Activated CD4-positive, alpha-beta memory T cell treated with anti-CD3 and anti-CD28 coated beads for 36 hours (primary cell): ENCODE data around the gene BID. TPM values are rescaled to one million over a fixed set of nuclear protein-coding genes. Genes with fewer than 3 reads are reported as not detected.
A peak's percentile ranks its signal among the peaks of the same experiment; 100 is the strongest.

Source experiments
- CTCF ChIA-PET: fragments of 350-600 bp; sonication (Branson Sonifier 250); formaldehyde crosslinking; loops from one replicate; lab custom pipeline; 2021; ENCODE audit warnings: antibody characterized with exemption, inconsistent platforms; lab: Charles Lee
- POLR2A ChIA-PET: fragments of 350-600 bp; sonication (Branson Sonifier 250); formaldehyde crosslinking; loops from one replicate; lab custom pipeline; 2021; ENCODE audit warnings: antibody characterized with exemption; lab: Charles Lee
- DNase-seq: peaks from one replicate; pipeline ENCODE4 v3.0.0-alpha.2; 2020
- H3K27ac Mint-ChIP-seq: one replicate; pipeline ENCODE4 v1.8.0; 2021; ENCODE audit warnings: mixed read lengths
- H3K27me3 Mint-ChIP-seq: one replicate; pipeline ENCODE4 v1.8.0; 2021; ENCODE audit warnings: mixed read lengths
- H3K36me3 Mint-ChIP-seq: one replicate; pipeline ENCODE4 v1.8.0; 2021; ENCODE audit warnings: mixed read lengths
- H3K4me1 Mint-ChIP-seq: one replicate; pipeline ENCODE4 v1.8.0; 2021; ENCODE audit warnings: low read depth, mixed read lengths
- H3K4me3 Mint-ChIP-seq: one replicate; pipeline ENCODE4 v1.8.0; 2021; ENCODE audit warnings: mild to moderate bottlenecking, mixed read lengths
- H3K9me3 Mint-ChIP-seq: one replicate; pipeline ENCODE4 v1.8.0; 2021; ENCODE audit warnings: mixed read lengths
- intact Hi-C: fragments of 100-400 bp; cut with micrococcal nuclease; formaldehyde crosslinking; loops from one replicate; pipeline ENCODE4 v1.15.1; 2023
- total RNA-seq, 2 experiments: library from RNA; stranded (reverse); gene quantifications; one replicate each; pipeline ENCODE4 v1.2.3, GENCODE V29; 2021

Gene BID
- total RNA-seq, 2 experiments from 2014 or later = 22.3 to 24.7 TPM

DNA sequence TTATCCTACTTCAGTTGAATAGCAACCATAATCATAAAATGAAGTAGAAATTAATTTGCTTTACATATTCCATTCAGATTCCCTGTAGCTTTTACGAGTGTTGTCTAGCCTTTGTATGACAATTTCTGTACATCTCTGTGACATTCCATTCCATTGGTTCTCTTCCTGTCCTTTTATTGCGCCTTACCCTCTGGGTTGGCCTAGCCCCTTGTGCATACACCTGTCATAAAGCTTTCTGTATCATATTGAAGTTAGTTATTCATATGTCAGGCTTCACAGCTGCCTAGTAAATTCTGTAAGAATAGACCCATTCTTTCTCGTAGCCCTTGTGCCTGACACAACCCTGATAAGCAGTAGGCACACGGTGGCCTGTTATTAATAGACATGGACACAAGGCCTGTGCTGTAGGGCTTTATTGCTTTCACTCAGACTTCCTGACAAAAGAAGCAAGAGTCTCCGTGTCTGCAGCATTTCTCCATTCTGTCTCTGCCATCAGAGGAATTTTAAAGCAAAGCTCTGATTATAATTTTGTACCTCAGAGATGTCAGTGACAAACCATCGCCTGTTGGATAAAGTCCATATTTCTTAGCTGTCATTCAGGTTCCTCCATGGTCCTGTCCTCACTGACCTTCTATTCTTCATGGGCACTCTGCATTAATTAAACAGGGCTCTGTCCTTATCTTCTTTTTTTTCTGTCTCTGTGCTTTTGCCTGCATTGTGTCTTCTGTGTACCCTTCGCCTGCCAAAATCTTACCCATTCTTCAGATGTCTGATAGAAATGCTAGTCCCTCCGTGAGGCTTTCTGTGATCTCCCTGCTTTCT is 49.4 kb downstream of the BID start:
- Mint-ChIP-seq H3K27ac (no peak overlapping the region), H3K27me3 (no peaks in the 10 kb centered on the region), H3K4me1 (peaks cover 9% of the 10 kb centered on the region), H3K9me3 (no peaks in the 10 kb centered on the region), H3K4me3 (no peak overlapping the region), H3K36me3 (peaks cover 7% of the 10 kb centered on the region)
- ChIA-PET POLR2A (no interaction called here), CTCF (no interaction called here)
- DNase-seq = no peak
- intact Hi-C loops = no loop called here

DNA sequence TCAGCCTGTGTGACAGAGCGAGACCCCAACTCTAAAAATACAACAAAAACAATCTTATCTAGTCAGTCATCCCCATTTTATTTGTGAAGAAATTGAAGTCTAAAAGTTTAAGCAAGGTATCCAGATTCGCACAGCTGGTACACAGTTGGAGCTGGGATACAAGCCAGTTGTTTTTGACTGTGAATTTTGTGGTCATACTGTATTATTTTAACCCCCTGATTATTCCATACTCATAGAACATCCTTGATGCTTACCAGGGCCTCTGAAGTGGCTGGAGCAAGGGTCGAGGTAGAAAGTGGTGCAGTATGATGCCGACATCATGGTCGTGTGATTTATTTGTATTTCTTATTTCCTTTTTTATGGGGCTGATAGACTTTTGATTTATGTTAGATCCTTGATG is 50.0 kb downstream of the BID start:
- POLR2A ChIA-PET = no interaction called here
- CTCF ChIA-PET = interaction anchor here (0.9 kb wide), 1 partner anchor 11 kb away, joined by 4 read pairs; no protein-coding TSS in a partner anchor
- Mint-ChIP-seq H3K4me1 (peaks cover 9% of the 10 kb centered on the region), H3K4me3 (no peak overlapping the region), H3K9me3 (no peaks in the 10 kb centered on the region), H3K36me3 (peaks cover 7% of the 10 kb centered on the region), H3K27ac (no peak overlapping the region), H3K27me3 (no peaks in the 10 kb centered on the region)
- DNase-seq = no peak
- intact Hi-C loops = no loop called here

DNA sequence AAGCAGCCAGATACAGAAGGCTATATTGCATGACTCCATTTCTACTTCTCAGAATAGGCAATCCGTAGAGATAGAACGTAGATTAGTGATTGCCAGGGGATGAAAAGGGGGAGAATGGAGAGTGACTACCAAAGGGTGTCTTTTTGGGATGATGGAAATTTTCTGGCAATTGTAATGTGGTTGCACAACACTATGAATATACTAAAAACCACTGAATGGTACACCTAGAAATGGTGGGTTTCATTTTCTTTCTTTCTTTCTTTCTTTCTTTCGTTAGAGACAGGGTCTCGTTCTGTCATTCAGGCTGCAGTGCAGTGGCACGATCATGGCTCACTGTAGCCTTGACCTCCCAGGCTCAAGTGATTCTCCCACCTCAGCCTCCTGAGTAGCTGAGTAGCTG is 54.4 kb downstream of the BID start:
- intact Hi-C loops = no loop called here
- H3K27me3 Mint-ChIP-seq = no peaks in the 10 kb centered on the region
- ChIA-PET POLR2A (no interaction called here), CTCF (no interaction called here)
- H3K4me3 Mint-ChIP-seq = no peak overlapping the region
- no peaks in the 10 kb centered on the region for H3K36me3 Mint-ChIP-seq
- no peaks in the 10 kb centered on the region for H3K9me3 Mint-ChIP-seq
- no peak for DNase-seq
- H3K27ac Mint-ChIP-seq = no peak overlapping the region
- H3K4me1 Mint-ChIP-seq = no peaks in the 10 kb centered on the region

DNA sequence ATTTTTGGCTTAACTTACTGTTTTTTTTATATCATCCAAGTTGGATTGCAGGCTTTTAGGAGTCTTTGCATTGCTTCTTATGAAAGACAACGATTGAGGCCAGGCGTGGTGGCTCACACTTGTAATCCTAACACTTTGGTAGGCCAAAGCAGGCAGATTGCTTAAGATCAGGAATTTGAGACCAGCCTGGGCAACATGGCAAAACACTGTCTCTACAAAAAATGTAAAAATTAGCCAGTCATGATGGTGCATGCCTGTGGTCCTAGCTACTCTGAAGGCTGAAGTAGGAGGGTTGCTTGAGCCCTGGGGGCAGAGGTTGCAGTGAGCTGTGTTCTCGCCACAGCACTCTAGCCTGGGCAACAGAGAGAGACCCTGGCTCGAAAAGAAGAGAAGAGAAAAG is 56.6 kb downstream of the BID start:
- ChIA-PET CTCF (no interaction called here), POLR2A (no interaction called here)
- no peak overlapping the region for H3K27ac Mint-ChIP-seq
- no peak overlapping the region for H3K4me3 Mint-ChIP-seq
- no peaks in the 10 kb centered on the region for H3K36me3 Mint-ChIP-seq
- no peaks in the 10 kb centered on the region for H3K4me1 Mint-ChIP-seq
- no peaks in the 10 kb centered on the region for H3K9me3 Mint-ChIP-seq
- no peaks in the 10 kb centered on the region for H3K27me3 Mint-ChIP-seq
- intact Hi-C loops = no loop called here
- no peak for DNase-seq

DNA sequence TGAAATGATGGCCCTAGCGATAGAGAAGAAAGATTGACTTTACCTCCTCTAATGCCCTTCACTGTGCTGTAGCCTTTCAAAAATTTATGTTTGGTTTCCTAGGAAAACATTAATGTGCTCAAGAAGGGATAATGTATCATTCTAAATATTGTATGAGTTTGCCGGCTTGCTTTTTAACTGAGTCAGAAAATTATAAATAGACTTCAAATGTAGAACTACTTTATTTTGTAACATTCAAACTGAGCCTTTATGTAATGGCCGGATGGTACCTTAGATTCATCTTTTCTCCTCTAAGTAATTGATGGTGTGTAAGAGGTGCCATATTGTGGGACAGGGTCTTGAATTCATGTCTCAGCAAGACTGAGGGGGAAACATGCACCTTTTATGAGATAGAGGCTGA is 57.7 kb downstream of the BID start:
- no peak for DNase-seq
- H3K27me3 Mint-ChIP-seq = no peaks in the 10 kb centered on the region
- H3K9me3 Mint-ChIP-seq = no peaks in the 10 kb centered on the region
- H3K27ac Mint-ChIP-seq = no peak overlapping the region
- intact Hi-C loops = no loop called here
- H3K4me1 Mint-ChIP-seq = no peaks in the 10 kb centered on the region
- no peak overlapping the region for H3K4me3 Mint-ChIP-seq
- no peaks in the 10 kb centered on the region for H3K36me3 Mint-ChIP-seq
- ChIA-PET POLR2A (no interaction called here), CTCF (no interaction called here)

DNA sequence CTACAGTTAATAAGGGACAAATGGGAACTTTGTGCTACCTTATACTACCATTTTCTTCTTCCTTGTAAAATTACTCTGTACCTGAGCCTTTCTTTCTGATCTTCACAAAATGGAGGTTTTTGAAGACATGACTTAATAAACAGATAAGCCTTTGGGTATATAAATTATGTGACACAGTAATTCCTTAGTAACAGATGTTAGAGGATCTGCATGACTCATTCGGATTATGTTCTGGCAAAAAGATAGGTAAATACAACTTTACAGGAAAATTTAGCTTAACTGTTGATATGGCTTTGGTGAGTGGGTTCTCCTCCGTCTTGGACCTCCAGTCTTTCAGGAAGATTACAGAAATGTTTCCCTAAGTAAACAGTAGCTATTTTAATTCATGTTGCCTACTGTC is 61.8 kb downstream of the BID start:
- no peak for DNase-seq
- Mint-ChIP-seq H3K36me3 (no peaks in the 10 kb centered on the region), H3K4me1 (no peaks in the 10 kb centered on the region), H3K27ac (no peak overlapping the region), H3K4me3 (no peak overlapping the region), H3K27me3 (no peaks in the 10 kb centered on the region), H3K9me3 (no peaks in the 10 kb centered on the region)
- POLR2A ChIA-PET = no interaction called here
- intact Hi-C loops = no loop called here
- CTCF ChIA-PET = no interaction called here

DNA sequence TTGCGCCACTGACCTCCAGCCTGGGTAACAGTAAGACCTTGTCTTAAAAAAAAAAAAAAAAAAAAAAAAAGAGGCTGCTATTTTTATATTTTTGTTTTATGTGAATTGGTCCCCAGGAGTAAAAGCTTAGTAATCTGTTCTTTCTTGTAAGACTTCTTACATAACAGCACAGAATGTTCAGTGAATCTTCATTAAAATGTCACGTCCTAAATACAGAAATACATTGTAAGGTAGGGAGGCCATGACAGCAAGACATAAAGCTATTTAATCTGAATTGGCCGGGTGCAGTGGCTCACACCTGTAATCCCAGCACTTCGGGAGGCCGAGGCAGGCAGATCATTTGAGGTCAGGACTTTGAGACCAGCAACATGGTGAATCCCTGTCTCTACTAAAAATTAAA is 64.2 kb downstream of the BID start:
- no peak overlapping the region for H3K27ac Mint-ChIP-seq
- POLR2A ChIA-PET = interaction anchor here (0.6 kb wide), 1 partner anchor 162 kb away, joined by 3 read pairs; no protein-coding TSS in a partner anchor

DNA sequence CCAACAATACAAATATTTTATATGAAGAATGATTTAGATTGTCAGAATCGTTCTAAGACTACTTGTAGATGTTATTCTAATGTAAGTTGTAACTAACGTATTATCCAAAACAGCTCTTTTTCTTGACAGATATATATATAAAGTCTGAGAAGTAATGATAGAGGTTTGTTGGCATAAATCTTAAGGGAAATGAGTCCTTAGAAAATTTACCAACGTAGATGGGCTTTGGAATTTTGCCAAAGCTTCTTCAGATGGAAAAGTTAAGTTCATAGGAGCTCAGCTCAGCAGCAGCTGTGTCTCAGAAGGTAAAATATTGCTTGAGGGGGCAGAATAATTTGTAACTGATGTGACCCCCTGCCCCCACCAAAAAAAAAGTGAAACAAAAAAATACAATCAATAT is 66.7 kb downstream of the BID start:
- ChIA-PET CTCF (interaction anchor here (1.4 kb wide), 1 partner anchor 150 kb away, joined by 3 read pairs; no protein-coding TSS in a partner anchor), POLR2A (no interaction called here)
- H3K4me1 Mint-ChIP-seq = peaks cover 15% of the 10 kb centered on the region
- H3K36me3 Mint-ChIP-seq = peaks cover 10% of the 10 kb centered on the region
- no peak for DNase-seq
- intact Hi-C loops = loop anchor here (2.0 kb wide), 1 partner anchor 69 kb away; the partner anchor contains the start of gene BCL2L13
- no peak overlapping the region for H3K4me3 Mint-ChIP-seq
- no peaks in the 10 kb centered on the region for H3K9me3 Mint-ChIP-seq
- H3K27me3 Mint-ChIP-seq = no peaks in the 10 kb centered on the region
- H3K27ac Mint-ChIP-seq = no peak overlapping the region

More for the DNA sequence above, 64.2 kb downstream of the BID start:
- Mint-ChIP-seq H3K4me3 (no peak overlapping the region), H3K4me1 (peaks cover 15% of the 10 kb centered on the region), H3K36me3 (peaks cover 3% of the 10 kb centered on the region), H3K9me3 (no peaks in the 10 kb centered on the region), H3K27me3 (no peaks in the 10 kb centered on the region)
- intact Hi-C loops = no loop called here
- CTCF ChIA-PET = no interaction called here
- DNase-seq = no peak

DNA sequence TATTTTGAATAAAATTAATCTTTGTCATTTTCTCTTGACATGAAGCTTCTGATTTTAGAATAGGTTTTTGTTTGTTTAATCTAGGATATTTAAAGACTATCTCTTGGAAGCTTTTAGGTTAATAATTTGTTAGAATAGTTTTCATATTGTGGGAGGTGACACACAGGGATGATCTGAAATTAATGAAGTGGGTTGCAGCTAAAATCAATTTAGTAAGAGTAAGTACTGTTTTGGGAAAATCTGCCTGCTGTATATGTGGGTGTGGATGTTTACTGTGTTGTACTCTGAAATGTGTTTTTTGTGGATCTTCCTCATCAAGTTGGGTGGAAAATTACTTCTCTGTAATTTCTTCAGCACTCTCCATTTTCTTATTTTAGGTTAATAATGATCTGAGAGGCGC is 67.3 kb downstream of the BID start:
- CTCF ChIA-PET = interaction anchor here (1.4 kb wide), 1 partner anchor 149 kb away, joined by 3 read pairs; no protein-coding TSS in a partner anchor
- Mint-ChIP-seq H3K36me3 (peaks cover 10% of the 10 kb centered on the region), H3K9me3 (no peaks in the 10 kb centered on the region), H3K4me3 (no peak overlapping the region), H3K4me1 (peaks cover 15% of the 10 kb centered on the region), H3K27ac (no peak overlapping the region), H3K27me3 (no peaks in the 10 kb centered on the region)
- DNase-seq = no peak
- intact Hi-C loops = loop anchor here (1.0 to 2.0 kb wide), 2 partner anchors 68 to 70 kb away; partner anchors contain the start of gene BCL2L13
- POLR2A ChIA-PET = no interaction called here

DNA sequence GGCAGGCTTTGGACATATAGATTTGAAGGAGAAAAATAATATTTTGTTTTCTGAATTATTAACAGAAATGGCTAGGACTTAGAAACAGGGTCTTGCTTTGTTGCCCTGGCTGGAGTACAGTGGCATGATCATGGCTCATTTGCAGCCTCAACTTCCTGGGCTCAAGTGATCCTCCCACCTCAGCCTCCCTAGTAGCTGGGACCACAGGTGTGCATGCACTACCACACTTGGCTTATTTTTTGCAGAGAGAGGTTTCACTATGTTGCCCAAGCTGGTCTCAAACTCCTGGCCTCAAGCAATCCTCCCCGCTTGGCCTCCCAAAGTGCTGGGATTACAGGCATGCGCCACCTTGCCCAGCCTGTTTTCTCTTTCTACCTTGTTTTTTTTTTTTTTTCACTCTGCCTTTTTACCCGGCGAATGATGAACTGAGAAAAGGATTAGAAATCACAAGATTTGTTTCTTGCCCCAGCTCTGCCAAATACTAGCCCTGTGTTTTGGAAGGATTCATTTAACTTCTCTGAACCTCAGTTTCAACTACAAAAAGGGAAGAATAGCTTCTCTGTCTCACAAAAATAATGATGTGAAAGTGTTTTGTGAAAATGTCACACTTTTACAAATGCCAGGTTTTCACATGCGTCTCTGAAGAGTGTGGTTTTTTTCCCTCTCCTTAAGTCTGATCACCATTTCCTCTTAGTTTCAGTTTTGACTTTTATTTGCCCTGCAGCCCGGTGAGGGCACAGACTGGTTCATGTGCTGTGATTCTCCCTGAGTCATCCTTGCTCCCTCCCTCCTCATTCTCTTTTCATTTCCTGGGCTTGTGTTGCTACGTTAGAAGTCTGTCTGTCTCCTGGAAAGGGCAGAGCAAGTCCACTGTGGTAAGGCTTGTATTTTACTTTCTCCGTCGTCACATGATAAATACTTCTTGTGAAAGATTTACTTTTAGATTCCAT is 68.0 kb downstream of the BID start:
- intact Hi-C loops = loop anchor here (1.0 to 2.0 kb wide), 2 partner anchors 67 to 71 kb away; partner anchors contain the start of gene BCL2L13
- H3K36me3 Mint-ChIP-seq = peaks cover 10% of the 10 kb centered on the region
- H3K4me1 Mint-ChIP-seq = peaks cover 15% of the 10 kb centered on the region
- H3K27me3 Mint-ChIP-seq = no peaks in the 10 kb centered on the region
- DNase-seq = peak; percentile 68
- POLR2A ChIA-PET = interaction anchor here (0.7 kb wide), 3 partner anchors 67 to 402 kb away, joined by 3 to 5 read pairs (median 3); partner anchors contain the start of gene BCL2L13
- peak overlapping the region; percentile 87 for H3K27ac Mint-ChIP-seq
- H3K9me3 Mint-ChIP-seq = no peaks in the 10 kb centered on the region
- CTCF ChIA-PET = interaction anchor here (1.4 kb wide), 1 partner anchor 148 kb away, joined by 3 read pairs; no protein-coding TSS in a partner anchor
- peak overlapping the region; percentile 51 for H3K4me3 Mint-ChIP-seq

DNA sequence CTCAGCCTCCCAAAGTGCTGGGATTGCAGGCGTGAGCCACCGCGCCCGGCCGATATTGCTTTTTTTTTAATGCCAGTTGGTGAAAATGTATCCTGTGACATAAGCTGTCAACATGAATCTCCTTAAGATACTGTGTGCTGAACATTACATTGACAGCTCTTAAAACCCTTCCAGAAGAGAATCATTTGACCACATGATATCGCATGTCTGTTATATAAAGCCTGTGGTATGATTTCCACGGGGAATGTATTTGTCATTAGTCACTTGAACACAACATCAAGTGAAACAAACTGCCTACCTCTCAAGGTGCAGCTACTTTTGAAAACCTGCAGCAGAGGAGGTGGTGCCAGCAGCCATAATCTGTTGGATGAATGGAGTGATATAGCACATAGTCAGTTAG is 68.7 kb downstream of the BID start:
- ChIA-PET CTCF (interaction anchor here (0.7 kb wide), 1 partner anchor 31 kb away, joined by 3 read pairs; no protein-coding TSS in a partner anchor), POLR2A (interaction anchor here (0.7 kb wide), 2 partner anchors 66 to 365 kb away, joined by 5 read pairs; no protein-coding TSS in a partner anchor)
- Mint-ChIP-seq H3K4me3 (no peak overlapping the region), H3K4me1 (peaks cover 15% of the 10 kb centered on the region), H3K9me3 (no peaks in the 10 kb centered on the region), H3K27me3 (no peaks in the 10 kb centered on the region), H3K36me3 (peaks cover 10% of the 10 kb centered on the region), H3K27ac (no peak overlapping the region)
- intact Hi-C loops = no loop called here
- DNase-seq = no peak

DNA sequence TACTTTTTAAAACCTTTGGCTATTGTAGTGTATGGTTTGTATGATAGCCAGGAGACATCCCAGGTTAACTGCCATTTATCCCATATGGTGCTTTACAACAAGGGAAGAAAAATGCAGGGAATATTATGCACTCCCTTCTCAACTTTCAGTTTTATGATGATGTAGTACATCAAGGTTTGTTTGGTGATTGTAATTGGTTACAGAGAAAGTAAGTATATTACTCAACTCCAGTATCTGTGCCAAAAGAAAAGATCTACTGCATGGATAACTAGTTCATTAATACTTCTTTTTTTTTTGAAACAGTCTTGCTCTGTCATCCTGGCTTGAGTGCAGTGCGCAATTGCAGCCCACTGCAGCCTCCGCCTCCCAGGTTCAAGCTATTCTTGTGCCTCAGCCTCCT is 70.5 kb downstream of the BID start:
- Mint-ChIP-seq H3K36me3 (peaks cover 10% of the 10 kb centered on the region), H3K4me3 (no peak overlapping the region), H3K27ac (no peak overlapping the region), H3K4me1 (peaks cover 17% of the 10 kb centered on the region), H3K9me3 (no peaks in the 10 kb centered on the region), H3K27me3 (no peaks in the 10 kb centered on the region)
- no peak for DNase-seq
- POLR2A ChIA-PET = no interaction called here
- intact Hi-C loops = no loop called here
- CTCF ChIA-PET = no interaction called here
